GM23338 (cell line): ENCODE results near the gene GRAMD1A. TPM values are rescaled to one million over a fixed set of nuclear protein-coding genes. Genes with fewer than 3 reads are reported as not detected.
"Not testable (repeated sequence)": the region's sequence is repeated elsewhere in the genome, so short reads cannot be mapped to it uniquely, and the experiment has no call there.

Source experiments
- ATAC-seq: fragments of 200-7000 bp; cut with Tn5 transposase; 3 replicates; pipeline ENCODE4 v1.9.1; 2020
- DNase-seq: peaks from one replicate; pipeline ENCODE4 v3.0.0-alpha.2; 2015; ENCODE audit warnings: low spot score
- H2AFZ ChIP-seq: fragments of 200-600 bp; sonication (generic); 2 replicates; pipeline ENCODE4 v1.8.0; 2016; ENCODE audit warnings: antibody characterized with exemption, mild to moderate bottlenecking, moderate library complexity
- H3F3A ChIP-seq: fragments of 200-600 bp; sonication (generic); replicated peaks from 2 replicates; pipeline ENCODE4 v1.8.0; 2017; ENCODE audit warnings: antibody characterized with exemption, mixed run types, low read depth
- H3K27ac ChIP-seq: fragments of 200-600 bp; sonication (generic); 2 replicates; pipeline ENCODE4 v1.6.1; 2016; ENCODE audit warnings: low read depth
- H3K27me3 ChIP-seq: fragments of 200-600 bp; sonication (generic); 2 replicates; pipeline ENCODE4 v1.8.0; 2016; ENCODE audit warnings: mild to moderate bottlenecking, mixed run types, moderate library complexity; ENCODE audit not compliant: insufficient read depth
- H3K36me3 ChIP-seq: fragments of 200-600 bp; sonication (generic); 2 replicates; pipeline ENCODE4 v1.8.0; 2016; ENCODE audit warnings: mild to moderate bottlenecking; ENCODE audit not compliant: insufficient read depth
- H3K4me1 ChIP-seq: fragments of 200-600 bp; sonication (generic); 2 replicates; pipeline ENCODE4 v1.8.0; 2016; ENCODE audit warnings: mild to moderate bottlenecking, moderate library complexity; ENCODE audit not compliant: insufficient read depth
- H3K4me2 ChIP-seq: fragments of 200-600 bp; sonication (generic); 2 replicates; pipeline ENCODE4 v1.7.1; 2017; ENCODE audit warnings: mixed run types
- H3K4me3 ChIP-seq: fragments of 200-600 bp; sonication (generic); 2 replicates; pipeline ENCODE4 v1.6.1; 2016; ENCODE audit warnings: mixed run types
- H3K79me2 ChIP-seq: fragments of 200-600 bp; sonication (generic); replicated peaks from 2 replicates; pipeline ENCODE4 v1.8.0; 2017; ENCODE audit warnings: mild to moderate bottlenecking; ENCODE audit not compliant: insufficient read depth
- H3K9me2 ChIP-seq: fragments of 200-600 bp; sonication (generic); 2 replicates; pipeline ENCODE4 v1.8.0; 2017; ENCODE audit not compliant: insufficient read depth
- H4K20me1 ChIP-seq: fragments of 200-600 bp; sonication (generic); replicated peaks from 2 replicates; pipeline ENCODE4 v1.8.0; 2017; ENCODE audit warnings: mild to moderate bottlenecking; ENCODE audit not compliant: insufficient read depth
- H3K27ac Mint-ChIP-seq: 2 replicates; pipeline ENCODE4 v1.8.0; 2020; ENCODE audit warnings: inconsistent platforms, mild to moderate bottlenecking, moderate library complexity, mixed read lengths
- H3K27me3 Mint-ChIP-seq: 3 replicates; pipeline ENCODE4 v1.8.0; 2022; ENCODE audit warnings: low read depth, mild to moderate bottlenecking, moderate library complexity, mixed read lengths, inconsistent platforms; ENCODE audit not compliant: insufficient read depth, poor library complexity
- H3K36me3 Mint-ChIP-seq: 3 replicates; pipeline ENCODE4 v1.8.0; 2021; ENCODE audit warnings: low read depth, mild to moderate bottlenecking, inconsistent platforms, moderate library complexity, mixed read lengths
- H3K4me1 Mint-ChIP-seq: 3 replicates; pipeline ENCODE4 v1.8.0; 2020; ENCODE audit warnings: mild to moderate bottlenecking, inconsistent platforms, mixed read lengths
- H3K4me3 Mint-ChIP-seq: 3 replicates; pipeline ENCODE4 v1.8.0; 2021; ENCODE audit warnings: moderate library complexity, mild to moderate bottlenecking, inconsistent platforms, mixed read lengths
- H3K9me3 Mint-ChIP-seq: 3 replicates; pipeline ENCODE4 v1.8.0; 2020; ENCODE audit warnings: moderate library complexity, mild to moderate bottlenecking, inconsistent platforms, mixed read lengths
- CREB1 ChIP-seq: fragments of 250-450 bp; sonication (Bioruptor Pico); IDR thresholded peaks from 2 replicates; pipeline ENCODE4 v1.5.0; 2020; ENCODE audit warnings: low read depth, mild to moderate bottlenecking, moderate library complexity
- CTCF ChIP-seq, 2 experiments: fragments of 200-600 bp in 1 of 2; sonication (generic) in 1 of 2; conservative IDR thresholded peaks; 2 replicates each; pipeline versions ENCODE4 v1.5.1 to v1.6.1; 2016 to 2017; ENCODE audit warnings: antibody characterized with exemption in 2 of 2, low read depth in 2 of 2, mild to moderate bottlenecking in 2 of 2, moderate library complexity in 1 of 2
- ETS1 ChIP-seq: IDR thresholded peaks from 2 replicates; pipeline ENCODE4 v1.6.1; 2016; ENCODE audit warnings: antibody characterized with exemption
- JUNB ChIP-seq: IDR thresholded peaks from one replicate; pipeline ENCODE4 v1.6.1; 2016; ENCODE audit warnings: antibody characterized with exemption; ENCODE audit not compliant: unreplicated experiment
- NANOG ChIP-seq: IDR thresholded peaks from 2 replicates; pipeline ENCODE4 v1.6.1; 2016; ENCODE audit warnings: antibody characterized with exemption, borderline replicate concordance
- POLR2AphosphoS5 ChIP-seq: IDR thresholded peaks from 2 replicates; pipeline ENCODE4 v1.6.1; 2016; ENCODE audit warnings: antibody characterized with exemption, low read depth
- REST ChIP-seq: IDR thresholded peaks from one replicate; pipeline ENCODE4 v1.6.1; 2018; ENCODE audit warnings: antibody characterized with exemption; ENCODE audit not compliant: unreplicated experiment
- ZNF114 ChIP-seq: fragments of 250-450 bp; sonication (Bioruptor Pico); IDR thresholded peaks from 2 replicates; pipeline ENCODE4 v1.5.0; 2020; ENCODE audit warnings: mild to moderate bottlenecking, moderate library complexity
- ZNF331 ChIP-seq: fragments of 250-450 bp; sonication (Bioruptor Pico); IDR thresholded peaks from 2 replicates; pipeline ENCODE4 v1.5.0; 2020; ENCODE audit warnings: low read depth, mild to moderate bottlenecking, moderate library complexity
- polyA plus RNA-seq: library from polyadenylated mRNA; unstranded; fragments of >200 nt; fragmentation: Nextera tagmentation; extraction: Ambion mirVana; gene quantifications from 2 replicates; pipeline ENCODE4 v1.2.1, GENCODE V29; 2016
- total RNA-seq: library from RNA; depleted of rRNA; stranded (reverse); fragments of >200 nt; shearing (Covaris generic); gene quantifications from 2 replicates; pipeline ENCODE4 v1.2.3, GENCODE V29; 2014

Gene GRAMD1A
- total and polyA plus RNA-seq, 2 experiments from 2014 or later = 122 to 174 TPM

GRCh38 chr19:34992582-34992981 lies 7.5 kb upstream of the GRAMD1A start:
- Histone ChIP-seq H3F3A (peaks cover 10% of the 10 kb centered on the region; the same call in 1 of the 2 replicates), H3K4me1 (peaks cover 14% of the 10 kb centered on the region)
- not testable (repeated sequence) for H3K27ac ChIP-seq, H3K27me3 ChIP-seq, H3K36me3 ChIP-seq, ATAC-seq, H3K4me3 ChIP-seq, H3K4me2 ChIP-seq, H2AFZ ChIP-seq, H4K20me1 ChIP-seq, H3K9me2 ChIP-seq, H3K36me3 Mint-ChIP-seq, DNase-seq, H3K4me3 Mint-ChIP-seq, H3K27ac Mint-ChIP-seq, H3K79me2 ChIP-seq
- Mint-ChIP-seq H3K27me3 (peaks cover 11% of the 10 kb centered on the region), H3K9me3 (peaks cover 14% of the 10 kb centered on the region), H3K4me1 (peaks cover 14% of the 10 kb centered on the region)

- peaks cover 14% of the 10 kb centered on the region for H3K9me3 Mint-ChIP-seq
- peaks cover 20% of the 10 kb centered on the region for H3K27me3 Mint-ChIP-seq
- Histone ChIP-seq H3K4me3 (no peak overlapping the region), H3K27ac (no peak overlapping the region), H3K4me2 (no peak overlapping the region), H4K20me1 (no peaks in the 10 kb centered on the region), H3K9me2 (no peaks in the 10 kb centered on the region), H3K79me2 (no peaks in the 10 kb centered on the region), H3K27me3 (no peaks in the 10 kb centered on the region), H3K4me1 (peaks cover 28% of the 10 kb centered on the region), H3F3A (peaks cover 15% of the 10 kb centered on the region), H3K36me3 (no peaks in the 10 kb centered on the region), H2AFZ (no peak overlapping the region)
- TF ChIP-seq JUNB (no peak), NANOG (no peak), CTCF (conservative IDR thresholded peaks at IDR 0.05; ENCODE audit: low read depth in 2 of 2) (no peak)
- DNase-seq (no peak), ATAC-seq (no peak)
- H3K4me1 Mint-ChIP-seq = peaks cover 26% of the 10 kb centered on the region
- no peak overlapping the region for H3K4me3 Mint-ChIP-seq
- no peaks in the 10 kb centered on the region; the same call in 2 of the 3 replicates for H3K36me3 Mint-ChIP-seq
- H3K27ac Mint-ChIP-seq = no peak overlapping the region
Observed at GRCh38 chr19:34994286-34994642, 5.9 kb upstream of the GRAMD1A start.

GRCh38 chr19:34994643-34995541 lies 5.2 kb upstream of the GRAMD1A start:
- no peaks in the 10 kb centered on the region for H4K20me1 ChIP-seq
- H3K4me3 ChIP-seq = no peak overlapping the region
- H3K9me2 ChIP-seq = no peaks in the 10 kb centered on the region
- H2AFZ ChIP-seq = no peak overlapping the region
- H3K4me2 ChIP-seq = no peak overlapping the region
- H3K27me3 ChIP-seq = no peaks in the 10 kb centered on the region
- H3K36me3 Mint-ChIP-seq = no peaks in the 10 kb centered on the region; the same call in 2 of the 3 replicates
- H3K9me3 Mint-ChIP-seq = peaks cover 14% of the 10 kb centered on the region
- no peak overlapping the region for H3K27ac Mint-ChIP-seq
- no peaks in the 10 kb centered on the region for H3K36me3 ChIP-seq
- H3K27ac ChIP-seq = no peak overlapping the region
- ATAC-seq (no peak), DNase-seq (no peak)
- H3K4me1 Mint-ChIP-seq = peaks cover 26% of the 10 kb centered on the region
- H3K27me3 Mint-ChIP-seq = peaks cover 23% of the 10 kb centered on the region
- no peak overlapping the region for H3K4me3 Mint-ChIP-seq
- no peaks in the 10 kb centered on the region for H3K79me2 ChIP-seq
- H3K4me1 ChIP-seq = peaks cover 28% of the 10 kb centered on the region
- H3F3A ChIP-seq = peaks cover 15% of the 10 kb centered on the region
- TF ChIP-seq ZNF331 (CRISPR knock-in tag) (no peak), ETS1 (no peak), REST (no peak), CTCF (conservative IDR thresholded peaks at IDR 0.05; ENCODE audit: low read depth in 2 of 2) (no peak), CREB1 (CRISPR knock-in tag) (no peak), POLR2AphosphoS5 (no peak), ZNF114 (no peak)
